Activated CD8-positive, alpha-beta memory T cell treated with anti-CD3 and anti-CD28 coated beads, Interleukin-2, amount 10 ng/mL, durations not matched to agents 7 days and 5 days (primary cell): Measurements from ENCODE around the gene NTM. TPM values are rescaled to one million over a fixed set of nuclear protein-coding genes. Genes with fewer than 3 reads are reported as not detected.
"Not testable (repeated sequence)": the region's sequence is repeated elsewhere in the genome, so short reads cannot be mapped to it uniquely, and the experiment has no call there.

Experiments
- ATAC-seq: fragments of 150-1000 bp; cut with Tn5 transposase; one replicate; pipeline ENCODE4 v1.10.0; 2021; ENCODE audit warnings: moderate library complexity
- CTCF ChIA-PET: fragments of 350-600 bp; sonication (Branson Sonifier 250); formaldehyde crosslinking; loops from one replicate; lab custom pipeline; 2021; ENCODE audit warnings: antibody characterized with exemption; lab: Charles Lee
- DNase-seq: peaks from one replicate; pipeline ENCODE4 v3.0.0-alpha.2; 2020
- H3K27ac Mint-ChIP-seq: one replicate; pipeline ENCODE4 v1.8.0; 2021; ENCODE audit warnings: mild to moderate bottlenecking, mixed read lengths
- H3K27me3 Mint-ChIP-seq: one replicate; pipeline ENCODE4 v1.8.0; 2021; ENCODE audit warnings: mixed read lengths
- H3K36me3 Mint-ChIP-seq: one replicate; pipeline ENCODE4 v1.8.0; 2021; ENCODE audit warnings: mild to moderate bottlenecking, mixed read lengths
- H3K4me1 Mint-ChIP-seq: one replicate; pipeline ENCODE4 v1.8.0; 2021; ENCODE audit warnings: mixed read lengths
- H3K4me3 Mint-ChIP-seq: one replicate; pipeline ENCODE4 v1.8.0; 2021; ENCODE audit warnings: mild to moderate bottlenecking, moderate library complexity, mixed read lengths
- H3K9me3 Mint-ChIP-seq: one replicate; pipeline ENCODE4 v1.8.0; 2022; ENCODE audit warnings: low read depth, mixed read lengths
- total RNA-seq, 2 experiments: library from RNA; stranded (reverse); gene quantifications; one replicate each; pipeline ENCODE4 v1.2.3, GENCODE V29; 2021

The NTM gene
- total RNA-seq, 2 experiments from 2014 or later = not detected

- CTCF ChIA-PET = no interaction called here
- ATAC-seq (no peak), DNase-seq (no peak)
- Mint-ChIP-seq H3K4me1 (no peaks in the 10 kb centered on the region), H3K27me3 (no peaks in the 10 kb centered on the region), H3K27ac (no peak overlapping the region), H3K9me3 (peaks cover 3% of the 10 kb centered on the region), H3K36me3 (no peaks in the 10 kb centered on the region), H3K4me3 (no peak overlapping the region)
These were observed 121.1 kb downstream of the NTM start for GRCh38 chr11:131491503-131491902.

- Mint-ChIP-seq H3K4me1 (no peaks in the 10 kb centered on the region), H3K9me3 (peaks cover 3% of the 10 kb centered on the region), H3K4me3 (no peak overlapping the region), H3K27me3 (no peaks in the 10 kb centered on the region), H3K27ac (no peak overlapping the region), H3K36me3 (no peaks in the 10 kb centered on the region)
- ATAC-seq = no peak
- CTCF ChIA-PET = no interaction called here
- no peak for DNase-seq
These were observed 125.0 kb downstream of the NTM start for GRCh38 chr11:131495423-131495822.

GRCh38 chr11:131497686-131498085, 127.3 kb downstream of the NTM start:
- H3K27ac Mint-ChIP-seq, H3K9me3 Mint-ChIP-seq, H3K36me3 Mint-ChIP-seq, H3K4me1 Mint-ChIP-seq, H3K27me3 Mint-ChIP-seq, ATAC-seq, H3K4me3 Mint-ChIP-seq, DNase-seq: not testable (repeated sequence)
- CTCF ChIA-PET = interaction anchor here (1.3 kb wide), 1 partner anchor 433 kb away, joined by 3 read pairs; no protein-coding TSS in a partner anchor

- Mint-ChIP-seq H3K4me1 (no peaks in the 10 kb centered on the region), H3K9me3 (peaks cover 3% of the 10 kb centered on the region), H3K4me3 (no peak overlapping the region), H3K27me3 (no peaks in the 10 kb centered on the region), H3K27ac (no peak overlapping the region), H3K36me3 (no peaks in the 10 kb centered on the region)
- ATAC-seq = no peak
- DNase-seq = no peak
- CTCF ChIA-PET = no interaction called here
These were observed 128.3 kb downstream of the NTM start for GRCh38 chr11:131498631-131499160.

GRCh38 chr11:131499199-131499598, 128.8 kb downstream of the NTM start:
- H3K27me3 Mint-ChIP-seq = no peaks in the 10 kb centered on the region
- no peak overlapping the region for H3K27ac Mint-ChIP-seq
- peaks cover 3% of the 10 kb centered on the region for H3K9me3 Mint-ChIP-seq
- no peak overlapping the region for H3K4me3 Mint-ChIP-seq
- CTCF ChIA-PET = no interaction called here
- no peaks in the 10 kb centered on the region for H3K36me3 Mint-ChIP-seq
- ATAC-seq = no peak
- H3K4me1 Mint-ChIP-seq = no peaks in the 10 kb centered on the region
- no peak for DNase-seq

GRCh38 chr11:131503017-131503416, 132.6 kb downstream of the NTM start:
- H3K36me3 Mint-ChIP-seq = no peaks in the 10 kb centered on the region
- peaks cover 3% of the 10 kb centered on the region for H3K9me3 Mint-ChIP-seq
- DNase-seq = no peak
- H3K4me3 Mint-ChIP-seq = no peak overlapping the region
- no peaks in the 10 kb centered on the region for H3K27me3 Mint-ChIP-seq
- CTCF ChIA-PET = no interaction called here
- no peak overlapping the region for H3K27ac Mint-ChIP-seq
- no peaks in the 10 kb centered on the region for H3K4me1 Mint-ChIP-seq
- no peak for ATAC-seq

- Mint-ChIP-seq H3K27me3 (no peaks in the 10 kb centered on the region), H3K9me3 (peaks cover 3% of the 10 kb centered on the region), H3K4me1 (no peaks in the 10 kb centered on the region), H3K27ac (no peak overlapping the region), H3K36me3 (no peaks in the 10 kb centered on the region), H3K4me3 (no peak overlapping the region)
- no peak for DNase-seq
- no peak for ATAC-seq
- CTCF ChIA-PET = no interaction called here
These were observed 134.0 kb downstream of the NTM start for GRCh38 chr11:131504199-131504949.

GRCh38 chr11:131506348-131506747, 135.9 kb downstream of the NTM start:
- Mint-ChIP-seq H3K27me3 (no peaks in the 10 kb centered on the region), H3K4me1 (no peaks in the 10 kb centered on the region), H3K4me3 (no peak overlapping the region), H3K36me3 (no peaks in the 10 kb centered on the region), H3K27ac (no peak overlapping the region), H3K9me3 (peaks cover 3% of the 10 kb centered on the region)
- DNase-seq (no peak), ATAC-seq (no peak)
- CTCF ChIA-PET = no interaction called here

GRCh38 chr11:131510662-131511061, 140.2 kb downstream of the NTM start:
- H3K9me3 Mint-ChIP-seq = no peaks in the 10 kb centered on the region
- H3K27ac Mint-ChIP-seq = no peak overlapping the region
- DNase-seq (no peak), ATAC-seq (no peak)
- H3K36me3 Mint-ChIP-seq = no peaks in the 10 kb centered on the region
- H3K27me3 Mint-ChIP-seq = no peaks in the 10 kb centered on the region
- CTCF ChIA-PET = no interaction called here
- H3K4me3 Mint-ChIP-seq = no peak overlapping the region
- H3K4me1 Mint-ChIP-seq = no peaks in the 10 kb centered on the region

- Mint-ChIP-seq H3K27me3 (no peaks in the 10 kb centered on the region), H3K9me3 (no peaks in the 10 kb centered on the region), H3K4me1 (no peaks in the 10 kb centered on the region), H3K27ac (no peak overlapping the region), H3K36me3 (no peaks in the 10 kb centered on the region), H3K4me3 (no peak overlapping the region)
- ATAC-seq (no peak), DNase-seq (no peak)
- CTCF ChIA-PET = no interaction called here
These were observed 141.4 kb downstream of the NTM start for GRCh38 chr11:131511794-131512193.

GRCh38 chr11:131512228-131512627, 141.8 kb downstream of the NTM start:
- DNase-seq (no peak), ATAC-seq (no peak)
- Mint-ChIP-seq H3K4me3 (no peak overlapping the region), H3K27me3 (no peaks in the 10 kb centered on the region), H3K27ac (no peak overlapping the region), H3K4me1 (no peaks in the 10 kb centered on the region), H3K36me3 (no peaks in the 10 kb centered on the region), H3K9me3 (no peaks in the 10 kb centered on the region)
- CTCF ChIA-PET = no interaction called here

GRCh38 chr11:131514062-131514461, 143.6 kb downstream of the NTM start:
- Mint-ChIP-seq H3K36me3 (no peaks in the 10 kb centered on the region), H3K27ac (no peak overlapping the region), H3K27me3 (no peaks in the 10 kb centered on the region), H3K4me1 (no peaks in the 10 kb centered on the region), H3K9me3 (no peaks in the 10 kb centered on the region), H3K4me3 (no peak overlapping the region)
- no peak for ATAC-seq
- no peak for DNase-seq
- CTCF ChIA-PET = no interaction called here

GRCh38 chr11:131518305-131518838, 148.0 kb downstream of the NTM start:
- no peak for ATAC-seq
- CTCF ChIA-PET = no interaction called here
- H3K9me3 Mint-ChIP-seq = no peaks in the 10 kb centered on the region
- no peaks in the 10 kb centered on the region for H3K4me1 Mint-ChIP-seq
- H3K4me3 Mint-ChIP-seq = no peak overlapping the region
- H3K36me3 Mint-ChIP-seq = no peaks in the 10 kb centered on the region
- H3K27me3 Mint-ChIP-seq = no peaks in the 10 kb centered on the region
- DNase-seq = no peak
- no peak overlapping the region for H3K27ac Mint-ChIP-seq

- H3K27me3 Mint-ChIP-seq = no peaks in the 10 kb centered on the region
- no peak for DNase-seq
- CTCF ChIA-PET = no interaction called here
- no peaks in the 10 kb centered on the region for H3K4me1 Mint-ChIP-seq
- H3K36me3 Mint-ChIP-seq = no peaks in the 10 kb centered on the region
- no peaks in the 10 kb centered on the region for H3K9me3 Mint-ChIP-seq
- H3K27ac Mint-ChIP-seq = no peak overlapping the region
- ATAC-seq = no peak
- no peak overlapping the region for H3K4me3 Mint-ChIP-seq
These were observed 152.4 kb downstream of the NTM start for GRCh38 chr11:131522851-131523250.
